GM19455 (cell line): ENCODE data around the gene PON3.
"Not testable (repeated sequence)": the region's sequence is repeated elsewhere in the genome, so short reads cannot be mapped to it uniquely, and the experiment has no call there.

ENCODE experiments used
- ATAC-seq: cut with Tn5 transposase; IDR thresholded peaks from one replicate; pipeline ENCODE4 v1.9.1; 2021; ENCODE audit not compliant: unreplicated experiment

Gene PON3

GRCh38 chr7:95412075-95412474 lies 15.9 kb upstream of the PON3 start:
- no peak for ATAC-seq

- no peak for ATAC-seq
Observed at GRCh38 chr7:95411666-95412065, 15.5 kb upstream of the PON3 start.

- no peak for ATAC-seq
Observed at GRCh38 chr7:95411036-95411435, 14.9 kb upstream of the PON3 start.

- ATAC-seq: no peak
Observed at GRCh38 chr7:95407751-95408150, 11.6 kb upstream of the PON3 start.

GRCh38 chr7:95405800-95406199 lies 9.6 kb upstream of the PON3 start:
- no peak for ATAC-seq

GRCh38 chr7:95405208-95405607 lies 9.0 kb upstream of the PON3 start:
- no peak for ATAC-seq

- ATAC-seq: no peak
Observed at GRCh38 chr7:95404316-95404865, 8.2 kb upstream of the PON3 start.

- no peak for ATAC-seq
Observed at GRCh38 chr7:95398155-95398940, 2.2 kb upstream of the PON3 start.

- no peak for ATAC-seq
Observed at GRCh38 chr7:95397381-95397780, 1.2 kb upstream of the PON3 start.

- no peak for ATAC-seq
Observed at GRCh38 chr7:95395755-95396135, 430 bp downstream of the PON3 start.

GRCh38 chr7:95394370-95394769 lies 1.8 kb downstream of the PON3 start:
- ATAC-seq: no peak

- ATAC-seq: no peak
Observed at GRCh38 chr7:95391761-95392160, 4.4 kb downstream of the PON3 start.

GRCh38 chr7:95389516-95389915 lies 6.7 kb downstream of the PON3 start:
- no peak for ATAC-seq

- not testable (repeated sequence) for ATAC-seq
Observed at GRCh38 chr7:95379457-95379856, 16.7 kb downstream of the PON3 start.

- ATAC-seq: no peak
Observed at GRCh38 chr7:95376632-95377400, 19.4 kb downstream of the PON3 start.

GRCh38 chr7:95375591-95376257 lies 20.5 kb downstream of the PON3 start:
- ATAC-seq: no peak

- ATAC-seq: no peak
Observed at GRCh38 chr7:95373323-95373722, 22.9 kb downstream of the PON3 start.

GRCh38 chr7:95368235-95368634 lies 27.9 kb downstream of the PON3 start:
- ATAC-seq: no peak

GRCh38 chr7:95367606-95368005 lies 28.6 kb downstream of the PON3 start:
- ATAC-seq: no peak

GRCh38 chr7:95365151-95365550 lies 31.0 kb downstream of the PON3 start:
- no peak for ATAC-seq

- ATAC-seq: no peak
Observed at GRCh38 chr7:95357623-95358022, 38.6 kb downstream of the PON3 start.
